Measurements from ENCODE around the gene ADRB2. TPM values are rescaled to one million over a fixed set of nuclear protein-coding genes. Genes with fewer than 3 reads are reported as not detected.

Gene ADRB2
- total RNA-seq, 1 donor from 2014 or later, result 0.64 TPM

- H4K20me1 ChIP-seq (ENCODE audit: insufficient read depth, low read length), result no peaks in the 10 kb centered on the region
- H2AFZ ChIP-seq (ENCODE audit: low read depth, low read length), result no peak overlapping the region
- no peaks in the 10 kb centered on the region for H3K79me2 ChIP-seq (ENCODE audit: insufficient read depth, low read length)
- FAIRE-seq (no peak), DNase-seq (ENCODE audit: low read depth) (no peak)
- no peak for TF ChIP-seq CTCF (IDR thresholded peaks at IDR 0.05; ENCODE audit: insufficient read depth, low read depth, low read length)
- no peak for TF ChIP-seq EZH2 (IDR thresholded peaks at IDR 0.05; ENCODE audit: insufficient read depth, low read length)
- no peaks in the 10 kb centered on the region for H3K27me3 Mint-ChIP-seq (ENCODE audit: low read depth, unreplicated experiment)
- no peak overlapping the region for H3K4me3 ChIP-seq (ENCODE audit: insufficient read depth, low read depth, low read length)
- no peak overlapping the region for H3K27ac ChIP-seq (ENCODE audit: low read depth, low read length)
- no peaks in the 10 kb centered on the region for H3K9me3 ChIP-seq (ENCODE audit: insufficient read depth, low read depth, low read length)
- peaks cover 16% of the 10 kb centered on the region for H3K4me1 Mint-ChIP-seq (ENCODE audit: low read depth, unreplicated experiment)
- peaks cover 12% of the 10 kb centered on the region for H3K4me1 ChIP-seq (ENCODE audit: insufficient read depth, low read length)
- no peaks in the 10 kb centered on the region for H3K36me3 ChIP-seq (ENCODE audit: insufficient read depth, low read length)
- H3K4me2 ChIP-seq (ENCODE audit: low read length), result no peak overlapping the region
- H3K9me3 Mint-ChIP-seq (ENCODE audit: unreplicated experiment), result peaks cover 2% of the 10 kb centered on the region
- no peak overlapping the region for H3K9ac ChIP-seq (ENCODE audit: low read length)
- H3K4me3 Mint-ChIP-seq (ENCODE audit: unreplicated experiment), result no peak overlapping the region
- no peaks in the 10 kb centered on the region for H3K36me3 Mint-ChIP-seq (ENCODE audit: low read depth, unreplicated experiment)
- no peak overlapping the region for H3K27ac Mint-ChIP-seq (ENCODE audit: unreplicated experiment)
- no peaks in the 10 kb centered on the region for H3K27me3 ChIP-seq (ENCODE audit: insufficient read depth, low read length)
Measured at GRCh38 chr5:148841519-148841918, 15.1 kb downstream of the ADRB2 start.

DNA sequence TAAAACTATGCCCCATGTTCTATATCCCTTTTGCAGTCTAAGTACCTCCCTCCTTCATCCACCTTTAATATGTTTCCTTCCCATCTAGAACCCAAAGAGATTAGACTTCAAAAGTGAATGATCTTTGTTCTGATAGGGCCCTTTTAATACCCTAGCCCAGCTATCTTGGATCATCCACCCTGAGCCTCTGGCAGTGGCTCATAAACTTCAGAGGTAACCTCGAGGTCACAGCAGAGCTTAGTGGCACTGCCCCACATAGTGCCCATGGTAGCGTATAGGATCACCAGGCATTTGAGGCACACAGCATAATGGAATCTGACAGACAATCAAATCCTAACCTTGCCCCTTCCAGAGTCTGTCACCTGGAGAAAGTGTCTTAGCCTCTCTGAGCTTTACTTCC, 15.8 kb downstream of the ADRB2 start:
- Mint-ChIP-seq H3K27me3 (ENCODE audit: low read depth, unreplicated experiment) (no peaks in the 10 kb centered on the region), H3K4me1 (ENCODE audit: low read depth, unreplicated experiment) (peaks cover 16% of the 10 kb centered on the region), H3K27ac (ENCODE audit: unreplicated experiment) (no peak overlapping the region), H3K9me3 (ENCODE audit: unreplicated experiment) (peaks cover 2% of the 10 kb centered on the region), H3K4me3 (ENCODE audit: unreplicated experiment) (no peak overlapping the region), H3K36me3 (ENCODE audit: low read depth, unreplicated experiment) (no peaks in the 10 kb centered on the region)
- Histone ChIP-seq H3K27ac (ENCODE audit: low read depth, low read length) (no peak overlapping the region), H3K9ac (ENCODE audit: low read length) (no peak overlapping the region), H2AFZ (ENCODE audit: low read depth, low read length) (no peak overlapping the region), H3K9me3 (ENCODE audit: insufficient read depth, low read depth, low read length) (no peaks in the 10 kb centered on the region), H4K20me1 (ENCODE audit: insufficient read depth, low read length) (no peaks in the 10 kb centered on the region), H3K4me3 (ENCODE audit: insufficient read depth, low read depth, low read length) (no peak overlapping the region), H3K4me2 (ENCODE audit: low read length) (no peak overlapping the region), H3K27me3 (ENCODE audit: insufficient read depth, low read length) (no peaks in the 10 kb centered on the region), H3K79me2 (ENCODE audit: insufficient read depth, low read length) (no peaks in the 10 kb centered on the region), H3K36me3 (ENCODE audit: insufficient read depth, low read length) (no peaks in the 10 kb centered on the region), H3K4me1 (ENCODE audit: insufficient read depth, low read length) (peaks cover 12% of the 10 kb centered on the region)
- FAIRE-seq, result no peak
- DNase-seq (ENCODE audit: low read depth), result no peak
- no peak for TF ChIP-seq EZH2 (IDR thresholded peaks at IDR 0.05; ENCODE audit: insufficient read depth, low read length)
- no peak for TF ChIP-seq CTCF (IDR thresholded peaks at IDR 0.05; ENCODE audit: insufficient read depth, low read depth, low read length)

- Histone ChIP-seq H3K79me2 (ENCODE audit: insufficient read depth, low read length) (no peaks in the 10 kb centered on the region), H3K27ac (ENCODE audit: low read depth, low read length) (peak overlapping the region; percentile 7), H3K4me2 (ENCODE audit: low read length) (peak overlapping the region; percentile 9), H2AFZ (ENCODE audit: low read depth, low read length) (peak overlapping the region; percentile 24), H3K4me3 (ENCODE audit: insufficient read depth, low read depth, low read length) (no peak overlapping the region), H4K20me1 (ENCODE audit: insufficient read depth, low read length) (no peaks in the 10 kb centered on the region), H3K9ac (ENCODE audit: low read length) (no peak overlapping the region), H3K36me3 (ENCODE audit: insufficient read depth, low read length) (no peaks in the 10 kb centered on the region), H3K4me1 (ENCODE audit: insufficient read depth, low read length) (peaks cover 12% of the 10 kb centered on the region), H3K27me3 (ENCODE audit: insufficient read depth, low read length) (no peaks in the 10 kb centered on the region), H3K9me3 (ENCODE audit: insufficient read depth, low read depth, low read length) (no peaks in the 10 kb centered on the region)
- Mint-ChIP-seq H3K4me3 (ENCODE audit: unreplicated experiment) (no peak overlapping the region), H3K4me1 (ENCODE audit: low read depth, unreplicated experiment) (peaks cover 16% of the 10 kb centered on the region), H3K27ac (ENCODE audit: unreplicated experiment) (no peak overlapping the region), H3K27me3 (ENCODE audit: low read depth, unreplicated experiment) (no peaks in the 10 kb centered on the region), H3K9me3 (ENCODE audit: unreplicated experiment) (peaks cover 2% of the 10 kb centered on the region), H3K36me3 (ENCODE audit: low read depth, unreplicated experiment) (peaks cover 2% of the 10 kb centered on the region)
- FAIRE-seq, result no peak
- DNase-seq (ENCODE audit: low read depth), result peak; percentile 14
- TF ChIP-seq EZH2 (IDR thresholded peaks at IDR 0.05; ENCODE audit: insufficient read depth, low read length) (no peak), CTCF (IDR thresholded peaks at IDR 0.05; ENCODE audit: insufficient read depth, low read depth, low read length) (no peak)
Measured at GRCh38 chr5:148843510-148844318, 17.3 kb downstream of the ADRB2 start.

All from astrocyte (in vitro differentiated cells and primary cell).